CD4-positive, alpha-beta T cell treated with Interleukin-15 for 1 hour (primary cell): ENCODE data around the gene NFATC1.
"Not testable (repeated sequence)": the region's sequence is repeated elsewhere in the genome, so short reads cannot be mapped to it uniquely, and the experiment has no call there.

Source experiments
- DNase-seq: peaks from one replicate; pipeline ENCODE4 v3.0.0-alpha.2; 2020

The NFATC1 gene

GRCh38 chr18:79479116-79479760 lies 83.5 kb downstream of the NFATC1 start:
- DNase-seq: no peak

- DNase-seq: no peak
Measured at GRCh38 chr18:79479761-79480161, 84.0 kb downstream of the NFATC1 start.

- DNase-seq: no peak
Measured at GRCh38 chr18:79480171-79481045, 84.7 kb downstream of the NFATC1 start.

- no peak for DNase-seq
Measured at GRCh38 chr18:79481046-79481790, 85.5 kb downstream of the NFATC1 start.

- not testable (repeated sequence) for DNase-seq
Measured at GRCh38 chr18:79483393-79483792, 87.7 kb downstream of the NFATC1 start.

- no peak for DNase-seq
Measured at GRCh38 chr18:79483971-79484491, 88.3 kb downstream of the NFATC1 start.

GRCh38 chr18:79484661-79485621 lies 89.2 kb downstream of the NFATC1 start:
- DNase-seq: no peak

- no peak for DNase-seq
Measured at GRCh38 chr18:79485788-79486355, 90.1 kb downstream of the NFATC1 start.

- DNase-seq: no peak
Measured at GRCh38 chr18:79486356-79487182, 90.8 kb downstream of the NFATC1 start.

GRCh38 chr18:79487183-79487800 lies 91.6 kb downstream of the NFATC1 start:
- no peak for DNase-seq

GRCh38 chr18:79487801-79488201 lies 92.1 kb downstream of the NFATC1 start:
- DNase-seq: no peak

GRCh38 chr18:79488311-79489050 lies 92.8 kb downstream of the NFATC1 start:
- no peak for DNase-seq

GRCh38 chr18:79489051-79489898 lies 93.5 kb downstream of the NFATC1 start:
- DNase-seq: no peak

GRCh38 chr18:79489899-79490625 lies 94.3 kb downstream of the NFATC1 start:
- no peak for DNase-seq

- DNase-seq: no peak
Measured at GRCh38 chr18:79490626-79491041, 94.9 kb downstream of the NFATC1 start.

GRCh38 chr18:79491081-79491551 lies 95.4 kb downstream of the NFATC1 start:
- DNase-seq: no peak

GRCh38 chr18:79493211-79493800 lies 97.6 kb downstream of the NFATC1 start:
- no peak for DNase-seq
